GM18861 (cell line): Measurements from ENCODE around the gene LRRC61.

Source experiments
- ATAC-seq: cut with Tn5 transposase; IDR thresholded peaks from one replicate; pipeline ENCODE4 v1.9.1; 2021; ENCODE audit not compliant: unreplicated experiment

LRRC61 gene

GRCh38 chr7:150368884-150369747, 46.0 kb downstream of the LRRC61 start:
- peak; percentile 36 for ATAC-seq

- ATAC-seq: no peak
Observed at GRCh38 chr7:150369748-150370501, 46.8 kb downstream of the LRRC61 start.

GRCh38 chr7:150370612-150371071, 47.5 kb downstream of the LRRC61 start:
- no peak for ATAC-seq

- no peak for ATAC-seq
Observed at GRCh38 chr7:150371131-150371995, 48.2 kb downstream of the LRRC61 start.

- ATAC-seq: no peak
Observed at GRCh38 chr7:150371996-150372270, 48.8 kb downstream of the LRRC61 start.

GRCh38 chr7:150372271-150373048, 49.3 kb downstream of the LRRC61 start:
- no peak for ATAC-seq

GRCh38 chr7:150373049-150373801, 50.1 kb downstream of the LRRC61 start:
- no peak for ATAC-seq

GRCh38 chr7:150374026-150374425, 50.9 kb downstream of the LRRC61 start:
- ATAC-seq: no peak

GRCh38 chr7:150374472-150374871, 51.3 kb downstream of the LRRC61 start:
- ATAC-seq: no peak

GRCh38 chr7:150375662-150376521, 52.7 kb downstream of the LRRC61 start:
- ATAC-seq: peak; percentile 32

- ATAC-seq: no peak
Observed at GRCh38 chr7:150376560-150376959, 53.4 kb downstream of the LRRC61 start.

- no peak for ATAC-seq
Observed at GRCh38 chr7:150377196-150377595, 54.0 kb downstream of the LRRC61 start.

- ATAC-seq: no peak
Observed at GRCh38 chr7:150377635-150378034, 54.5 kb downstream of the LRRC61 start.

GRCh38 chr7:150378115-150378852, 55.1 kb downstream of the LRRC61 start:
- ATAC-seq: peak; percentile 19

- ATAC-seq: peak; percentile 61
Observed at GRCh38 chr7:150378853-150379440, 55.8 kb downstream of the LRRC61 start, which contains the start of gene ZNF775. Gene ZNF775, plus strand, starts transcription at chr7:150379330. Its CDS starts 9,141 bp downstream, at chr7:150388471.

- ATAC-seq: no peak
Observed at GRCh38 chr7:150379441-150380379, 56.6 kb downstream of the LRRC61 start.

GRCh38 chr7:150380463-150380862, 57.3 kb downstream of the LRRC61 start:
- ATAC-seq: no peak
